K562 (cell line): ENCODE data around the gene MANF. TPM values are rescaled to one million over a fixed set of nuclear protein-coding genes. Genes with fewer than 3 reads are reported as not detected.

Experiments used
- ARID4B ChIP-seq: sonication (generic); formaldehyde crosslinking; IDR thresholded peaks from 2 replicates; pipeline ENCODE4 v1.8.0; 2022; ENCODE audit warnings: mild to moderate bottlenecking, missing genetic modification reagents
- BACH1 ChIP-seq: fragments of 200-800 bp; sonication (Bioruptor generic); IDR thresholded peaks from 2 replicates; pipeline ENCODE4 v1.6.1; 2016; ENCODE audit warnings: missing genetic modification characterization, missing compliant biosample characterization
- CHD2 ChIP-seq: IDR thresholded peaks from 2 replicates; pipeline ENCODE4 v1.6.1; 2011; ENCODE audit warnings: low read depth, low read length
- ETS1 ChIP-seq: conservative IDR thresholded peaks from 2 replicates; pipeline ENCODE4 v1.6.1; 2011; ENCODE audit warnings: low read depth, mild to moderate bottlenecking, low read length; ENCODE audit not compliant: control insufficient read depth
- HES1 ChIP-seq: fragments of 450-650 bp; IDR thresholded peaks from 2 replicates; pipeline ENCODE4 v1.6.1; 2016; ENCODE audit warnings: low read depth, mild to moderate bottlenecking, moderate library complexity
- HMGN3 ChIP-seq: IDR thresholded peaks from 2 replicates; pipeline ENCODE4 v1.6.1; 2011; ENCODE audit warnings: borderline replicate concordance, low read depth, mild to moderate bottlenecking, mixed read lengths, low read length; ENCODE audit not compliant: insufficient read length; ENCODE audit errors: extremely low read depth
- MTA1 ChIP-seq: fragments of 450-650 bp; IDR thresholded peaks from 2 replicates; pipeline ENCODE4 v1.6.1; 2017; ENCODE audit warnings: borderline replicate concordance
- PHF20 ChIP-seq: fragments of 450-650 bp; IDR thresholded peaks from 2 replicates; pipeline ENCODE4 v1.6.1; 2018; ENCODE audit not compliant: partially characterized antibody
- POLR2A ChIP-seq: fragments of 450-650 bp; conservative IDR thresholded peaks from 2 replicates; pipeline ENCODE4 v1.6.1; 2016
- POLR2H ChIP-seq: IDR thresholded peaks from 2 replicates; pipeline ENCODE4 v1.6.1; 2016; ENCODE audit warnings: missing genetic modification characterization, low read depth, mild to moderate bottlenecking, control low read depth, missing compliant biosample characterization, moderate library complexity
- RAD21 ChIP-seq, 2 experiments: fragments of 250-450 bp in 1 of 2; fragments of 450-650 bp in 1 of 2; sonication (Bioruptor Pico) in 1 of 2; formaldehyde crosslinking in 1 of 2; IDR thresholded peaks in 1 of 2; conservative IDR thresholded peaks in 1 of 2; 2 replicates each; pipeline versions ENCODE4 v1.4.0 to v1.8.0; 2020 to 2022; ENCODE audit warnings: mild to moderate bottlenecking in 2 of 2, moderate library complexity in 1 of 2
- RNF2 ChIP-seq: sonication (generic); IDR thresholded peaks from 2 replicates; pipeline ENCODE4 v1.6.1; 2016
- TCFL5 ChIP-seq: fragments of 250-450 bp; sonication (Bioruptor Pico); conservative IDR thresholded peaks from 2 replicates; pipeline ENCODE4 v1.6.1; 2021; ENCODE audit warnings: mild to moderate bottlenecking, moderate library complexity, matching md5 sums
- TEAD4 ChIP-seq, 2 experiments: sonication (generic) in 1 of 2; formaldehyde crosslinking in 1 of 2; IDR thresholded peaks; 2 replicates each; pipeline versions ENCODE4 v1.6.1 to v1.8.0; 2012 to 2022; ENCODE audit warnings: borderline replicate concordance in 1 of 2, inconsistent platforms in 1 of 2, low read length in 1 of 2, mild to moderate bottlenecking in 1 of 2, missing genetic modification reagents in 1 of 2
- YBX1 ChIP-seq: fragments of 450-650 bp; IDR thresholded peaks from 2 replicates; pipeline ENCODE4 v1.7.1; 2016; ENCODE audit warnings: mild to moderate bottlenecking
- ZNF79 ChIP-seq: fragments of 250-450 bp; sonication (Bioruptor Pico); IDR thresholded peaks from 2 replicates; pipeline ENCODE4 v1.4.0; 2020; ENCODE audit warnings: low read depth, mild to moderate bottlenecking, moderate library complexity
- polyA plus RNA-seq, 8 experiments: library from polyadenylated mRNA; depleted of rRNA in 4 of 8; stranded (reverse) in 5 of 8; unstranded in 3 of 8; fragments of >200 nt; fragmentation: Nextera tagmentation in 2 of 8; fragmentation: Illumina TruSeq in 1 of 8; extraction: Ambion mirVana in 2 of 8; extraction: Trizol in 1 of 8; gene quantifications; 2 replicates each; pipeline versions ENCODE4 v1.2.1 to v1.2.3, GENCODE V29; 2011 to 2014; ENCODE audit warnings: inconsistent platforms in 1 of 8, missing spikeins in 1 of 8
- total RNA-seq, 7 experiments: library from RNA; depleted of rRNA in 6 of 7; stranded (reverse); fragments of >200 nt in 6 of 7; fragmentation: Illumina TruSeq in 2 of 7; extraction: Trizol in 2 of 7; gene quantifications; 2 replicates each; pipeline versions ENCODE4 v1.2.1 to v1.2.3, GENCODE V29; 2011 to 2021; ENCODE audit warnings: low replicate concordance in 1 of 7
- TF ChIP-seq, protein P1 (sequence below): fragments of 250-450 bp; sonication (Bioruptor Pico); IDR thresholded peaks from 2 replicates; pipeline ENCODE4 v1.8.0; 2022; ENCODE audit warnings: moderate library complexity, mild to moderate bottlenecking, inconsistent platforms
- TF ChIP-seq, protein P2 (sequence below): fragments of 250-450 bp; sonication (Bioruptor Pico); IDR thresholded peaks from 2 replicates; pipeline ENCODE4 v1.6.1; 2021; ENCODE audit warnings: mild to moderate bottlenecking
- TF ChIP-seq, protein P3 (sequence below): fragments of 450-650 bp; IDR thresholded peaks from 2 replicates; pipeline ENCODE4 v1.6.1; 2017; ENCODE audit warnings: mild to moderate bottlenecking, moderate library complexity

Gene MANF
- total and polyA plus RNA-seq, 9 of the 15 experiments (the other 6 are each of a cell fraction or from before 2014, with no cell fraction given), result 6.5 to 52.7 (median 42.3) TPM

DNA sequence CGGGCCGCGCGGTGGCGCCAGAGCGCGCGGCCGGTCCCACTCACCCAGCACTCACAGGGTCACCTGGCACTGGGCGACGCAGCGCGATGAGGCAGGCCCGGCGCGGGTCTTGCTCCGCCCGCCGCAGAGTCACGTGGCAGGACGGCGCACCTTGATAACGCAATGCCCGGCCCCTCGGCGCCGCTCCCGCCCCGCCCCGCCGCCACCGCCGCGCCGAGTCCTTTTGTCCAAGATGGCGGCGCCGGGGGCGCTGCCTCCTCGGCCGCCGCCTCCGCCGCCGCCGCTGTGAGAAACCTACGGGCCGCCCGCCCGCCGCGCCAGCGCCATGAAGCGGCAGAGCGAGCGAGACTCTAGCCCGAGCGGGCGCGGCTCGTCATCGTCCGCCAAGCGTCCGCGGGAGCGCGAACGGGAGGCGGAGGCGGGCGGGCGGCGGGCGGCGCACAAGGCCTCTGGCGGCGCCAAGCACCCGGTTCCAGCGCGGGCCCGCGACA is 6.0 kb downstream of the MANF start, which contains the start of gene RBM15B (continued):
- TF ChIP-seq, protein P1, sequence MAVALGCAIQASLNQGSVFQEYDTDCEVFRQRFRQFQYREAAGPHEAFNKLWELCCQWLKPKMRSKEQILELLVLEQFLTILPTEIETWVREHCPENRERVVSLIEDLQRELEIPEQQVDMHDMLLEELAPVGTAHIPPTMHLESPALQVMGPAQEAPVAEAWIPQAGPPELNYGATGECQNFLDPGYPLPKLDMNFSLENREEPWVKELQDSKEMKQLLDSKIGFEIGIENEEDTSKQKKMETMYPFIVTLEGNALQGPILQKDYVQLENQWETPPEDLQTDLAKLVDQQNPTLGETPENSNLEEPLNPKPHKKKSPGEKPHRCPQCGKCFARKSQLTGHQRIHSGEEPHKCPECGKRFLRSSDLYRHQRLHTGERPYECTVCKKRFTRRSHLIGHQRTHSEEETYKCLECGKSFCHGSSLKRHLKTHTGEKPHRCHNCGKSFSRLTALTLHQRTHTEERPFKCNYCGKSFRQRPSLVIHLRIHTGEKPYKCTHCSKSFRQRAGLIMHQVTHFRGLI (CRISPR knock-in tag), result no peak
- TF ChIP-seq, protein P2, sequence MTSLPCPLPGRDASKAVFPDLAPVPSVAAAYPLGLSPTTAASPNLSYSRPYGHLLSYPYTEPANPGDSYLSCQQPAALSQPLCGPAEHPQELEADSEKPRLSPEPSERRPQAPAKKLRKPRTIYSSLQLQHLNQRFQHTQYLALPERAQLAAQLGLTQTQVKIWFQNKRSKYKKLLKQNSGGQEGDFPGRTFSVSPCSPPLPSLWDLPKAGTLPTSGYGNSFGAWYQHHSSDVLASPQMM, result no peak
- TF ChIP-seq, protein P3, sequence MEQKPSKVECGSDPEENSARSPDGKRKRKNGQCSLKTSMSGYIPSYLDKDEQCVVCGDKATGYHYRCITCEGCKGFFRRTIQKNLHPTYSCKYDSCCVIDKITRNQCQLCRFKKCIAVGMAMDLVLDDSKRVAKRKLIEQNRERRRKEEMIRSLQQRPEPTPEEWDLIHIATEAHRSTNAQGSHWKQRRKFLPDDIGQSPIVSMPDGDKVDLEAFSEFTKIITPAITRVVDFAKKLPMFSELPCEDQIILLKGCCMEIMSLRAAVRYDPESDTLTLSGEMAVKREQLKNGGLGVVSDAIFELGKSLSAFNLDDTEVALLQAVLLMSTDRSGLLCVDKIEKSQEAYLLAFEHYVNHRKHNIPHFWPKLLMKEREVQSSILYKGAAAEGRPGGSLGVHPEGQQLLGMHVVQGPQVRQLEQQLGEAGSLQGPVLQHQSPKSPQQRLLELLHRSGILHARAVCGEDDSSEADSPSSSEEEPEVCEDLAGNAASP, result no peak
- TF ChIP-seq POLR2H (tag), result peak; percentile 57; the same call in 1 of the 2 replicates
- peak; percentile 74 for TF ChIP-seq ARID4B (CRISPR knock-in tag)
- TF ChIP-seq HES1, result no peak
- peak; percentile 48 for TF ChIP-seq PHF20
- no peak for TF ChIP-seq ZNF79 (CRISPR knock-in tag)
- peak; percentile 78 for TF ChIP-seq HMGN3
- no peak for TF ChIP-seq YBX1
- TF ChIP-seq TEAD4 (IDR thresholded peaks at IDR 0.05; ENCODE audit: low read length), result no peak
- no peak for TF ChIP-seq TEAD4 (CRISPR knock-in tag; IDR thresholded peaks at IDR 0.05; ENCODE audit: borderline replicate concordance)
- peak; percentile 31 to 58; a peak in 2 of 4 replicates for TF ChIP-seq RAD21 (CRISPR knock-in tag; conservative IDR thresholded peaks at IDR 0.05 in 1 of 2, IDR thresholded peaks at IDR 0.05 in 1 of 2)
- TF ChIP-seq ETS1, result peak; percentile 74; the same call in 1 of the 2 replicates
- TF ChIP-seq RNF2, result peak; percentile 31; the same call in 1 of the 2 replicates
- TF ChIP-seq POLR2A, result no peak
- no peak for TF ChIP-seq TCFL5
- peak; percentile 84 for TF ChIP-seq MTA1
- TF ChIP-seq BACH1 (tag), result no peak
- TF ChIP-seq CHD2, result no peak
